Ovary (tissue), 9 donors: ENCODE data around the gene EPB41L2. TPM values are rescaled to one million over a fixed set of nuclear protein-coding genes. Genes with fewer than 3 reads are reported as not detected.

Source experiments
- DNase-seq, 5 donors: peaks; one replicate each; pipeline ENCODE4 v3.0.0-alpha.2; 2019 to 2020
- H3K27ac ChIP-seq, 2 donors: fragments of 200-600 bp; one replicate each; pipeline versions ENCODE4 v1.5.1 to v1.8.0; 2019 to 2022
- H3K27me3 ChIP-seq: fragments of 200-600 bp; one replicate; pipeline ENCODE4 v1.8.0; 2022
- H3K36me3 ChIP-seq: fragments of 200-600 bp; sonication (generic); one replicate; pipeline ENCODE4 v1.5.1; 2019
- H3K4me1 ChIP-seq: one replicate; pipeline ENCODE4 v1.8.1; 2013; ENCODE audit warnings: mild to moderate bottlenecking, moderate library complexity; ENCODE audit not compliant: insufficient read depth
- H3K4me3 ChIP-seq: fragments of 200-600 bp; sonication (generic); one replicate; pipeline ENCODE4 v1.5.1; 2017
- H3K9me3 ChIP-seq, 2 donors: fragments of 200-600 bp in 1 of 2; sonication (generic) in 1 of 2; one replicate each; pipeline versions ENCODE4 v1.5.1 to v1.8.1; 2013 to 2019; ENCODE audit warnings: mild to moderate bottlenecking in 1 of 2, moderate library complexity in 1 of 2
- CTCF ChIP-seq, 3 donors: fragments of 450-650 bp in 2 of 3; fragments of 200-600 bp in 1 of 3; IDR thresholded peaks; one replicate each; pipeline versions ENCODE4 v1.5.1 to v1.8.0; 2016 to 2022; ENCODE audit warnings: antibody characterized with exemption in 3 of 3, mild to moderate bottlenecking in 1 of 3
- EP300 ChIP-seq: sonication (generic); formaldehyde crosslinking; IDR thresholded peaks from one replicate; pipeline ENCODE4 v1.6.1; 2017; ENCODE audit warnings: antibody characterized with exemption
- POLR2A ChIP-seq: fragments of 450-650 bp; IDR thresholded peaks from one replicate; pipeline ENCODE4 v1.6.1; 2017; ENCODE audit warnings: antibody characterized with exemption, mild to moderate bottlenecking, moderate library complexity
- WGBS, 3 donors: extraction: QIAGEN DNeasy Blood & Tissue Kit in 1 of 3; methylation state at CpG; one replicate each; pipeline versions ENCODE4 v1.1.5 to v1.1.7; 2013 to 2017; 5-methylcytosine and 5-hydroxymethylcytosine counted together
- intact Hi-C, 4 donors: fragments of 100-400 bp; cut with DNase I; formaldehyde crosslinking; loops; one replicate each; pipeline versions ENCODE4 v1.11.0 to v1.15.1; 2022 to 2023
- polyA plus RNA-seq, 2 donors: library from polyadenylated mRNA; stranded (reverse); fragments of 200-250 nt in 1 of 2; fragments of 350-450 nt in 1 of 2; fragmentation: Illumina TruSeq in 1 of 2; extraction: RNeasy Lipid Tissue Mini Kit (QIAGEN cat#74804) in 1 of 2; gene quantifications; one replicate each; pipeline ENCODE4 v1.2.3, GENCODE V29; 2013 to 2014
- total RNA-seq, 7 donors: library from RNA; depleted of rRNA in 2 of 7; stranded (reverse); fragments of >200 nt in 2 of 7; fragmentation: NEBNext Ultra II Directional in 3 of 7; extraction: Animal tissue kit (Norgen Biotek cat#: 25700) in 3 of 7; gene quantifications; one replicate each; pipeline versions ENCODE4 v1.1.0 to v1.2.4, GENCODE V29; 2016 to 2023
- donor health status: DM: no; HTN: no; CAD: no; lungs with moderate emphysema.
- donor health status: DM: no; HTN: no; CAD: no.
- donor health status: Bipolar disorder and iron deficiency.
- donor health status: DM: yes; HTN: yes; CAD: no.
- donor health status: DM: no; HTN: no; CAD: no.
- donor health status: DM: yes; HTN: yes; CAD: no.

EPB41L2 gene
- total and polyA plus RNA-seq, 9 donors: 49.8 to 294 (median 204) TPM

DNA sequence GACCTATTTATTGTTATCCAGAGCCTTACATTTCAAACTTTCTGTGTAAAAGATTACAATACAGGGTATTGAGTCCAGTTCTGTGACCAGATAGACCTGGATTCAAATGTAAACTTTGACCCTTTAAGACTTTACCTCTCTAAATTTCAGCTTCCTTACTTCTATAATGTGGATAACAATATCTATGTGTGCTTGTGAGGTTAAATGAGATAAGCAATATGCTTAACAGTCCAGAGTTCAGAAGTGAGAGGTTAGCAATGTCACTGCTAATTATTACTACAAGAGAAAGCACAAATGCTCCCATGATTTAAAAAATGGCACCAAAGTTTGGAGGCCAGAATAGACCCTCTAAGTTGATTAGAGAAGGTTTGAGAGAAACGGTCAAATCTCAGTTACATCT lies 27.5 kb downstream of the EPB41L2 start:
- Histone ChIP-seq H3K4me1 (peaks cover 2% of the 10 kb centered on the region), H3K4me3 (no peak overlapping the region), H3K9me3 (no peaks in the 10 kb centered on the region), H3K36me3 (no peaks in the 10 kb centered on the region), H3K27ac (no peak overlapping the region), H3K27me3 (no peaks in the 10 kb centered on the region)
- WGBS, 3 donors: 87 to 93% (median 90%) methylated on average over 1 of the region's 1 CpG
- intact Hi-C loops: no loop called here
- TF ChIP-seq EP300: no peak
- TF ChIP-seq CTCF (IDR thresholded peaks at IDR 0.05): no peak
- no peak for TF ChIP-seq POLR2A
- no peak for DNase-seq

DNA sequence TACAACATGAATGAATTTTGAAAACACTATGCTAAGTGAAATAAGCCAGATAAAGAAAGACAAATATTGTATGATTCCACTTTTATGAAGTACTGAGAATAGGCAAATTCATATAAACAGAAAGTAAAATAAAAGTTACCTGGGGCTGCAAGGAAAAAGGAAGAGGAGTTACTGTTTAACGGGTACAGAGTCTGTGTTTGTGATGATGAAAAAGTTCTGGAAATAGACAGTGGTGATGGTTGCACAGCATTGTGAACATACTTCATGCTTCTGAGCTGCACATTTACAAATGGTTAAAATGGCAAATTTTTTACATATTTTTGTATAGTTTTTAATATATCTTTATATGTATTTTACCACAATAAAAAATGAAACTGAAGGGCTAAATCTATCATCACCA lies 29.4 kb downstream of the EPB41L2 start:
- no peaks in the 10 kb centered on the region for H3K36me3 ChIP-seq
- intact Hi-C loops: no loop called here
- no peak overlapping the region for H3K4me3 ChIP-seq
- 81 to 84% (median 81%) methylated on average over 1 of the region's 1 CpG for WGBS, 3 donors
- H3K27me3 ChIP-seq: no peaks in the 10 kb centered on the region
- peaks cover 2% of the 10 kb centered on the region for H3K4me1 ChIP-seq
- no peak overlapping the region for H3K27ac ChIP-seq
- no peak for DNase-seq
- no peaks in the 10 kb centered on the region for H3K9me3 ChIP-seq
- TF ChIP-seq EP300: no peak
- TF ChIP-seq POLR2A: no peak
- TF ChIP-seq CTCF (IDR thresholded peaks at IDR 0.05): no peak

DNA sequence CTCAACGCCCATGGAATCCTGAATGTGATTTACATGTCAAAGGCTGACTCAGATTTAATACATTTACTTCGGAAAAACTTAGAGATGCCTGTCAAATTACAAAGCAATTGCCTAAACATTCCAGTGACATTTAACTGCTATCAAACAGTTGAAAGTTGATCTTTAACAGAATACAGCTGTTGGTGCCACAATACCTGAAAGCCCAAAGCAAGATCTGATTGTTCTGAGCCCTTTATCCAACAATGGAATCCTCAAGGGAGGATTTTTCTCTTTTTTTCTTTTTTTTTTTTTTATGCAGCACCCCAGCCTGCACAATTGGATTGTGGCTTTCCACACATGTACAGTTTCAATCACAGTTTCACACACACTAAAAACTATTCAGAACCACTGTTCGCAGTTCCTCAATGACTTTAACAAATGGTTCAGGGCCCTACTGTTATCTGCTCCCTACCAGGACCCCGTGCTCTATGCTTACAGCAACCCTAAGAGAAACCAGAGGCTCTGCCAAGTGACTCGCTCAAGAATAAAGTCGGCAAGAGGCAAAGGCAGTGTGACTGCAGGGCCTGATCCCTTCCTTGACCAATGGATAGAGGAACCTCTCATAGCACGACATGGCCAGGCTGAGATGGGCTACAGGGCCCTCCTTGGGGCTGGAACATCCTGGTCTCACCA lies 33.3 kb downstream of the EPB41L2 start:
- intact Hi-C loops: no loop called here
- H3K9me3 ChIP-seq: no peaks in the 10 kb centered on the region
- H3K27me3 ChIP-seq: no peaks in the 10 kb centered on the region
- TF ChIP-seq CTCF (IDR thresholded peaks at IDR 0.05) (no peak), EP300 (no peak), POLR2A (no peak)
- WGBS, 3 donors: 67 to 75% (median 74%) methylated on average over 7 of the region's 7 CpGs
- H3K36me3 ChIP-seq: no peaks in the 10 kb centered on the region
- H3K4me1 ChIP-seq: peaks cover 2% of the 10 kb centered on the region
- H3K27ac ChIP-seq: no peak overlapping the region
- DNase-seq: no peak
- no peak overlapping the region for H3K4me3 ChIP-seq

DNA sequence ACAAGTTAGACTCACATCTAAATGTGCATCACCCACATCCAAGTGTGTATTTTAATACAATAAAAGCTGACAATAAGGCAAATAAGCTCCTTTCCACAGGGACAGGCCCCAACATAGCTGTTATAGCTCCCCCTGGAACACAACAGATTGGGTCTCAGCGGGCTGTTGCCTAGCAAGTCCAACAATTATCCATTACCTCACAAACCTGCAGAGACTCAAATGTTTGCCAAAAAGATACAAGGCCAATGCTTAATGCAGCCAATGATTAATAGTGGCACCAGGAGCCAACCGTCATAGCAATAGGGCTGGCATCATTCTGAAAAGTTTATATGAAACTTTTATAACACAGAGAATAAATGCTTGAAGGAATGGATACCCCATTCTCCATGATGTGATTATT lies 35.7 kb downstream of the EPB41L2 start:
- Histone ChIP-seq H3K4me1 (peaks cover 2% of the 10 kb centered on the region), H3K4me3 (no peak overlapping the region), H3K27ac (no peak overlapping the region), H3K9me3 (no peaks in the 10 kb centered on the region), H3K27me3 (no peaks in the 10 kb centered on the region), H3K36me3 (no peaks in the 10 kb centered on the region)
- intact Hi-C loops: no loop called here
- TF ChIP-seq CTCF (IDR thresholded peaks at IDR 0.05): no peak
- no peak for TF ChIP-seq EP300
- no peak for TF ChIP-seq POLR2A
- DNase-seq: no peak
- WGBS, 3 donors: 95 to 99% (median 98%) methylated on average over 2 of the region's 2 CpGs
